Left colon (tissue), 2 donors: ENCODE measurements around the gene CELSR1. TPM values are rescaled to one million over a fixed set of nuclear protein-coding genes. Genes with fewer than 3 reads are reported as not detected.

ENCODE experiments used
- ATAC-seq: fragments of 200-7000 bp; cut with Tn5 transposase; one replicate; pipeline ENCODE4 v1.9.1; 2020; ENCODE audit warnings: mild to moderate bottlenecking, moderate library complexity
- DNase-seq, 2 donors: peaks; one replicate each; pipeline ENCODE4 v3.0.0-alpha.2; 2020
- intact Hi-C, 2 donors: fragments of 100-400 bp; cut with DNase I in 1 of 2; cut with micrococcal nuclease in 1 of 2; formaldehyde crosslinking; loops; one replicate each; pipeline versions ENCODE4 v1.11.2 to v1.14.0; 2022; cut with DNase I, micrococcal nuclease
- total RNA-seq, 2 donors: library from RNA; stranded (reverse); fragmentation: NEBNext Ultra II Directional; extraction: Animal tissue kit (Norgen Biotek cat#: 25700); gene quantifications; one replicate each; pipeline ENCODE4 v1.2.1, GENCODE V29; 2021
- donor health status: DM: no; HTN: no; CAD: no.
- donor health status: DM: yes; HTN: yes; CAD: no.

The CELSR1 gene
- total RNA-seq, 2 donors from 2014 or later: 1.8 to 4.9 TPM

DNA sequence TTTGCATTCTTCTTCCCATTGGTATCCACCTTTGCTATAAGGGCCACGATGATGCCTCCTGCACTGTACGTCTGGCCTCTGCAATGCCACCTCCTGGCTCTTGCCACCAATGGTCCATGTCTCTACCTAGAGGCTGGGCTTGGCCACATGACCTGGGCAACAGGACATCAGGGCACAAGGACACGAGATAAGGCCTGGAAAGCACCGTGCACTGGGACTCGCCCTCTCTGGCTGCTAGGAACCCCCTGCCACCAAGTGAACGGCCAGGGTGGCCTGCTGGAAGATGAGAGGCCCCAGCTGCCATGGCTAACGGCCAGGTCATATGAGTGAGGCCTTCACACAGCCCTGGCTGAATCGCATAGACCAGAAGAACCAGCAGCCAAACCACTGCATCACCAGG is 114.5 kb downstream of the CELSR1 start:
- intact Hi-C loops: no loop called here
- DNase-seq (no peak), ATAC-seq (no peak)

DNA sequence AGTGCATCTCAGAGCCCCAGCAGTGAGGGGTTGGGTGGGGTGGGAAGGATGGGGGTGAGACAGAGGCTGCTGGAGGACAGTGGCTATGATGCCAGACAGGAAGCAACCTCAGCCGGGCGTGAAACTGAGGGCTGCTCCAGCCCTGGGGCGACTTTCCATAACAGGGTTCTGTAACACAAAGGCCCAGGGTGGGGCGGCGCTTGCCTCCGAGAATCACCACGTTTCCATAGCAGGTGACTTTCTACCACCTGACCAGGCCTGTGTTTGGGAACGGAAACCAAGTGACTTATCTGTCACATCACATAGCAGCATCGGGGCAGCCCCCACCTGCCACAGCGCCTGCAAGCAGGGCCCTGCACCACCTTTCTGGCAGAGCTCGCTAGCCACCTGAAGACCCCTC is 116.2 kb downstream of the CELSR1 start:
- intact Hi-C loops: no loop called here
- ATAC-seq (no peak), DNase-seq (no peak)

- no peak for DNase-seq
- ATAC-seq: no peak
- intact Hi-C loops: no loop called here
Observed at GRCh38 chr22:46419754-46420571, 117.5 kb downstream of the CELSR1 start.

- no peak for DNase-seq
- intact Hi-C loops: no loop called here
- no peak for ATAC-seq
Observed at GRCh38 chr22:46418827-46419226, 118.6 kb downstream of the CELSR1 start.

GRCh38 chr22:46417769-46418168 is 119.7 kb downstream of the CELSR1 start:
- ATAC-seq (no peak), DNase-seq (no peak)
- intact Hi-C loops: no loop called here

DNA sequence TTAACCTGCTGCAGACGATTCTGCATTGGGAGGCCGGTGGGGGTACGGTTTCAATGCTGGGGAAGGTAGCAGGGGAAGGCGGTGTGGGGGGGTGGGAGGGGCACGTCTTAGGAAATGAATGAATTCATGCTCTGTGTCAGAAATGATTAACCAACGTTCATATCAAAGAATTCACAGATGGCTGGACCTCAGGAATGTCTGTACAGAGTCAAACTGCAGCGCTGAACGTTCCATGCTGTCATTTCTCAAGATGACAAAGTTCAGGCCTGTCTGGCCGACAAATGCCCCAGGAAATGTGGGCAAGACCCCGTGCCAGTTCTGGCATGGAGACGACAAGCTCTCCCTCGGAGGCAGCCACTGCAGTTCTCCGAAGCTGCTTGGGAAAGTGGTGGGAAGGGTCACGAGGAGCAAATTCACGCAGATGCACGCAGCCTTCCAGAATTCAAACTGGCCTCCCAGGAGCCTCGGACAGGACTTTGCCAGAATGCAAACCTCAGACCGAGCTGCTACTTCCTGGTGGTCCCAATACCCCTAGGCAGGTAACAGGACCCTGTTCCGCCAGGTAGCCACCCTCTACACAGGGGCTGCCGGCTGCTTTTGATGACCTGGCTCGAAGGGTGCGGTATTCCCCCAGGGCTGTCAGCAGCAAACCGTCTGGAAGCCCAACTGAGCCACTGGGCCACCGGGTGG is 120.4 kb downstream of the CELSR1 start:
- intact Hi-C loops: no loop called here
- ATAC-seq (no peak), DNase-seq (no peak)

DNA sequence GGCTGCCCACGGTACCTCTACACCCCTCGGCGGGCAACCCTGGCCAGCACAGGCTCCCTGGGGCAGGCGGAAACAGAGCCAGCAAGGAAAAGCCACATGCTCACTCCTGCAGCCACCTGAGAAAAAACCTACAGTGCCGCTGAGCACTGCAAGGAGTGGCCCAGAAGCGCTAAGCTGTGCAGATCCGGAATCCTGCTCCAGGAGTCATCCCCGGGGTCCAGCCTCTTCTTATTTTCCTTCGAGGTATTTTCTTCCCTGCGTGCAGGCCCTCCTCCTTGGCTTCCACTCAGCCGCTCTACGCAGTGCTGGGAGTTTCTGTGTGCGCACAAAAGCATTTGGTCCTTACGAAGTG is 120.9 kb downstream of the CELSR1 start:
- intact Hi-C loops: no loop called here
- DNase-seq (no peak), ATAC-seq (no peak)

DNA sequence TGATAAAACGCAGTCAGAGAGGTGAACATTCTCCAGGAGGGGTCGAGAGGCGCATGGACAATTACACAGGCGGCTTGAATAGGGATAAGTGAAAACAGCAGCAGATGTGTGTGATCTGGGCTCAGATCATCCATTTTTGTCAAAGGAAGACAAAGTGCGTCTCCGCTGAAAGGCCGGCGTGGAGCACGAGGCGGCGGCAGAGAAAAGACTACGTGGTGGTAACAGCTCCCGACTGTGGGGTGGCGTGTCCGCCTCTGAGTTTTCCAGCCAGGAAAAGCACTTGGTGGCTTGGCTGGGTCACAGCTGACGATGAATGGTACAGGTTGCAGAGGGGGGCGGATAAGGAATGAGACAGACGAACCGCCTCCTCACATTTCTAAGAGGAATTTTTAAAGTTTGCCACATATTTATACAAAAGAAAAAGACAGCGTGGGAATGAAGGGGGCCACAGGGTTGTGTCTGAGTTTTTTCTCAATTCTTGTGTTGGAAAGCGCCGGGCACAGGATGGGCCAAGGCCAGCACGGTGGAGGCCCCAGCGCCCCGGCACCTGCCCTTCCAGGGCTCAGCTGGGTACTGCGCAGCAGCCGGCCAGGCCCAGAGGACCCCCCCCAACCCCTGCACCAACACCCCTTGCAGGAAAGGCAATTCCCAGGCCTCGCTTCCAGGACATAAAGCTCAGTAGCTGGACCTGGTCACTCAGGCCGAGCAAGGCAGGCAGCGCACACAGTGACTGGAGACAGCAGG is 121.5 kb downstream of the CELSR1 start:
- no peak for DNase-seq
- intact Hi-C loops: no loop called here
- ATAC-seq: no peak

DNA sequence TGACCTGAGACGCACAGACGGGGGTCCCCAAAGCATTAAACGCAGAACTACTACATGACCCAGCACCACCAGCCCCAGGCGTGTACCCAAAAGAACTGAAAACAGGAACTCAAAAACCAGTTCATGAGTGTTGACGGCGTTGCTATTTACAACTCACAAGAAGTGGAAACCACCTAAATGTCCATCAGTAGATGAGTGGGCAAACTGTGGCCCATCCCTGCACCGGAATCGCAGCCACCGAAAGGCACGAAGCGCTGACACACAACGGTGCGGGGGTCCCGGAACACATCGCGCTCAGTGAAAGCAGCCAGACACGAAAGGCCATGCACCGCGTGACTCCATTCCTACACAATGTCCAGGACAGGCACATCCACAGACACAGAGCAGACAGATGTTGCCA is 122.7 kb downstream of the CELSR1 start:
- ATAC-seq: no peak
- intact Hi-C loops: no loop called here

DNA sequence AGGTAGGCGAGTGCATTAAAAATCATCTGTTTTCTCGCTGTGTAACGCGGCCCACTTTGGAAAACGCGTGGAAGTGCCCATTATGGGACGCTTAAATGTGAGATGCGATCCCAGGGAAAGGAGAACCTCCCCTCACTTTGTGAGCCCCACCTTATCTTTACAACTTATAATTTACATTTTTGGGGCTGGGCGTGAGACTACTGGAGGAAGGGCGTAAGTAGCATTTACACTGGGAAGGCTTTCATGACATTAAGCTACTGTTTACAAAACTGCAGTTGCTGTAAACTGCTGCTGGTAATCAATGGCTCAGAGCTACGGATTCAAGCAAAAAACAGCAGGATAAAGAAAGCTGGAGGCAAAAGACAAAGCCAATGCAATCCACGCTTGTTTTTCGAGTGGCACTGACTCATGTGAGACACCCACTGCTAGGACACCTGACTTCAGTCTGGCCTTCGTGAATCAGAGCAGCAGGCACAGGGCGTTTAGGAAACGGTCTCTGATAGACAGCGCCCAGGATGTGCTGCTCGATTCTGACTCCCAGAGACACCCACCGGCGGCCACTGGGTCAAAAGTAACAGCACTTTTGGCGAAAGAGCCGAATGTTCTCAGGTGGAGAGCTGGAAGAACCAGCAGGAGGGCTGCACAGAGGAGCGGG is 123.6 kb downstream of the CELSR1 start:
- intact Hi-C loops: no loop called here
- ATAC-seq: peak; percentile 75
- no peak for DNase-seq

More for the DNA sequence above, 122.7 kb downstream of the CELSR1 start:
- DNase-seq: no peak

DNA sequence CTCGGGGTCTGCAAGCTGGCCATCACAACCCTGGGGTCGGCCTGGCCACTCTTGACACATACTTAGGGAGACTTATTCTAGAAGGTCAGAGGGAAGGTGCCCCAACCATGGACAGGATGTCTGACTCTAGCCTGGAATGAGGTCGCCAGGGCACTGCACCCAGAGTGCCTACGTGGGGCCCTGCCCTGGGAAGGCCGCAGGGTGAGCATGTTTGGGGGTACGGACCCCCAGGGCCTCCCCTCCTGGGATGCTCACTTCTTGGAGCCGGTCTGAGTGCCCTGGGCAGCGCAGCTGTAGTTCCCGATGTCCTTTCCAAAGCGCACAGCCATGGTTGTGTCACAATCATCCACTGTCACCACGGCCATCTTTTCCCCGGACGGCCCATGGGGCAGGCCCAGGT is 126.1 kb downstream of the CELSR1 start:
- no peak for ATAC-seq
- no peak for DNase-seq
- intact Hi-C loops: no loop called here

- ATAC-seq: no peak
- DNase-seq: no peak
- intact Hi-C loops: no loop called here
Observed at GRCh38 chr22:46410291-46410808, 127.1 kb downstream of the CELSR1 start.

GRCh38 chr22:46409631-46410210 is 127.7 kb downstream of the CELSR1 start:
- intact Hi-C loops: no loop called here
- ATAC-seq: no peak
- DNase-seq: no peak

DNA sequence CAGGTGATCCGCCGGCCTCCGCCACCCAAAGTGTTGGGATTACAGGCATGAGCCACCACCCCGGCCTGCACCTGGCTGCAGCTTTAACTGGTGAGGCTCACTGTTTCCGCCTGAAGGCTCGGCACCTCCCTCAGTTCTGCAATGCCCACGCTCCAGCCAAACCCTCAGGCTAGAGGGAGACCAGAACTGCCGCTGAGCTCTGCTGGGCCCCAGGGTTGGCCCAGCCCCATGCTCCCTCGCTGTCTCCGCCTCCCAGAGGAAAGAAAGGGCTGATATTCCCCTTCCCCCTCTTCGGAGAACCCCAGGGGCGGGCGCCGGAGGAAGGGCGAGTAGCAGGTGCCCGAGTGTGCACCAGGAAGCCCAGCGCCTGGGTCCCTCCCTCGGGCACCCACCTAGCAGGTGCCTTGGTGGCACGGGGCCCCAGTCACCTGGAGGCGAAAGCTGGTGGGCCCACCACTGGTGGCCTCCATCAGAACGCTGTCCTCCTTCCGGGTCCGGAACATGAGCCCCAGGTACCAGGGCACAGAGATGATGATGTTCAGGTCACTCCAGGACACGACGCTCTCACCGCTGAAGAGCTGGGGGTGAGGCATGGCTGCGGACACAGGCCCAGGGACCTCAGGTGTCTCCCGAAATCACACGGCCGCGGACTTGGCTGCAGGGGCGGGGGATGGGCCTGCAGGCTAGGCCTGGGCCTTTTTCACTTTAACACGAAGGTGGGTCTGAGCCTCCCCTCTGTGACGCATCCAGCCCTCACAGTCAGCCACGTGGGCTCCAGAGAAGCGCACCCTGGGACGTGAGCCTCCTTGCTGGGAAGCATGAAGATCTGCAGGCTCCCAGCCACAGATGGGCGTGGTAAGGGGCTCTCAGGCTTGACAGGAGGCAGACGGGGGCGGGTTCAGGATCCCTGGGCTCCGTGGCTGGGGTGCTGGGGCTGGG is 128.6 kb downstream of the CELSR1 start:
- ATAC-seq: no peak
- intact Hi-C loops: no loop called here
- no peak for DNase-seq

DNA sequence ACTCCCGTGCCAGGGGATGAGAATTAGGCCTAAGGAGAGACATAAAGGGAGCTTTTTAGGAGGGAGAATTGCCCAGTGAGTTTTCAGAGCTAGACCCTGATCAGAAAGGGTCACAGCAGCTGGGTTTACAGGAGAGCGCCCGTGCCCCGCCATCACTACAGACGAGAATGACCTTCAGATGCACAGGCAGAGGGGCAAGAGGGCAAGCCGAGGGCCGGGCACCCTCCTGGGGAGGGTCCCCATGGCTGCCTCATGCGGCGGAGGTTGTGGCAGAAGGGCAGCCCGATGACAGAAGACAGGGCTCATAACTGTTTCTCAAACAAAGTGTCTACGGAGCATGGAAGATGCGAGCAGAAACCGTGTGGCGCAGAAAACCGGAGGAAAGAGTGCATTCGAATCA is 129.7 kb downstream of the CELSR1 start:
- intact Hi-C loops: no loop called here
- no peak for DNase-seq
- ATAC-seq: no peak

- ATAC-seq: no peak
- intact Hi-C loops: no loop called here
- no peak for DNase-seq
Observed at GRCh38 chr22:46406791-46407190, 130.6 kb downstream of the CELSR1 start.

DNA sequence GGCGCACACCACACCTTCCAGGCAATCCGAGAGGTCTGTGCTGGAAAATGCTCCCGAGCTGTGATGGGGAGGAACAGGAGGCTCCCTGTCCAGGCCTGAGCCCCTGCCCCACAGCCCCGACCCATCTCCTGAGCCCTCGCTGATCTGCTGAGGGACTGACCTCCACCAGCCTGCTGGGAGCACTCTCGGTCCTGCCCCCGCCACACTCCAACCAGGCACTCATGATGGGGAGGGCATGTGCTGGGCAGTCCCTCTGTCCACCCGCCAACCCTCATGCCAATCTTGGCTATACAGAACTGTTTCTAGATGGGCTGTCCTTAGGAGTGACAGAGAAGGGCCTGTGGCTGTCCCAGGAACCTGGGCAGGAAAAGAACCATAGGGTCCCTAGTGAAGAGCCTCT is 131.1 kb downstream of the CELSR1 start:
- no peak for DNase-seq
- intact Hi-C loops: no loop called here
- ATAC-seq: no peak

GRCh38 chr22:46405901-46406300 is 131.5 kb downstream of the CELSR1 start:
- DNase-seq (no peak), ATAC-seq (no peak)
- intact Hi-C loops: no loop called here
